ENCODE results near the gene GRM1.

GRCh38 chr6:146434732-146435390 is 406.0 kb downstream of the GRM1 start:
- TF ChIP-seq EZH2 (IDR thresholded peaks at IDR 0.05; ENCODE audit: insufficient read depth, poor library complexity, severe bottlenecking) (no peak), EZH2phosphoT487 (IDR thresholded peaks at IDR 0.05; ENCODE audit: insufficient read depth, low read depth) (no peak)

Measured in GM23248 (cell line).